Measurements from ENCODE around the gene KCTD1. TPM values are rescaled to one million over a fixed set of nuclear protein-coding genes. Genes with fewer than 3 reads are reported as not detected.

Gene KCTD1
- total and polyA plus RNA-seq, 4 donors: 0.78 to 2.9 (median 2.0) TPM

- Histone ChIP-seq H3K27ac (ENCODE audit: low read depth in 1 of 2, low read length in 2 of 2) (no peak overlapping the region), H3K4me1 (ENCODE audit: control insufficient read depth in 4 of 4, insufficient read depth in 4 of 4, low read length in 3 of 4) (no peaks in the 10 kb centered on the region), H3K4me3 (ENCODE audit: low read depth in 1 of 3, low read length in 3 of 3) (no peak overlapping the region), H3K27me3 (ENCODE audit: control insufficient read depth in 4 of 4, insufficient read depth in 4 of 4, low read length in 3 of 4) (no peaks in the 10 kb centered on the region), H3K9me3 (ENCODE audit: control insufficient read depth in 4 of 4, low read length in 3 of 4) (no peaks in the 10 kb centered on the region), H3K9ac (ENCODE audit: low read depth in 1 of 2, low read length in 2 of 2) (no peak overlapping the region), H3K36me3 (ENCODE audit: control insufficient read depth in 4 of 4, insufficient read depth in 3 of 4, low read depth in 1 of 4, low read length in 3 of 4) (no peaks in the 10 kb centered on the region)
- 86% methylated on average over 9 of the region's 9 CpGs for WGBS
- no peak for DNase-seq (ENCODE audit: low spot score)
- TF ChIP-seq EGR1 (IDR thresholded peaks at IDR 0.05; ENCODE audit: low read depth in 2 of 2) (no peak), HNF4A (conservative IDR thresholded peaks at IDR 0.05) (no peak), JUND (IDR thresholded peaks at IDR 0.05) (no peak), TAF1 (conservative IDR thresholded peaks at IDR 0.05) (no peak), HNF4G (IDR thresholded peaks at IDR 0.05) (no peak), GABPA (IDR thresholded peaks at IDR 0.05 in 1 of 2, conservative IDR thresholded peaks at IDR 0.05 in 1 of 2) (no peak), RAD21 (IDR thresholded peaks at IDR 0.05) (no peak), ATF3 (IDR thresholded peaks at IDR 0.05) (no peak), REST (IDR thresholded peaks at IDR 0.05) (no peak), RXRA (IDR thresholded peaks at IDR 0.05) (no peak), SP1 (IDR thresholded peaks at IDR 0.05) (no peak), MAX (IDR thresholded peaks at IDR 0.05) (no peak), FOXA1 (IDR thresholded peaks at IDR 0.05) (no peak), CTCF (IDR thresholded peaks at IDR 0.05; ENCODE audit: low read depth, low read length, missing input control) (no peak), YY1 (IDR thresholded peaks at IDR 0.05) (no peak), ZBTB33 (IDR thresholded peaks at IDR 0.05) (no peak), NR2F2 (IDR thresholded peaks at IDR 0.05) (no peak), FOXA2 (IDR thresholded peaks at IDR 0.05) (no peak)
Observed at GRCh38 chr18:26419746-26420145, 128.6 kb downstream of the KCTD1 start.
